HS-27A (cell line): ENCODE measurements around the gene GOT1.

Experiments
- DNase-seq: peaks from one replicate; pipeline ENCODE4 v3.0.0-alpha.2; 2012; ENCODE audit warnings: low read depth, missing footprints

The GOT1 gene

GRCh38 chr10:99358101-99358500 is 72.3 kb downstream of the GOT1 start:
- no peak for DNase-seq

DNA sequence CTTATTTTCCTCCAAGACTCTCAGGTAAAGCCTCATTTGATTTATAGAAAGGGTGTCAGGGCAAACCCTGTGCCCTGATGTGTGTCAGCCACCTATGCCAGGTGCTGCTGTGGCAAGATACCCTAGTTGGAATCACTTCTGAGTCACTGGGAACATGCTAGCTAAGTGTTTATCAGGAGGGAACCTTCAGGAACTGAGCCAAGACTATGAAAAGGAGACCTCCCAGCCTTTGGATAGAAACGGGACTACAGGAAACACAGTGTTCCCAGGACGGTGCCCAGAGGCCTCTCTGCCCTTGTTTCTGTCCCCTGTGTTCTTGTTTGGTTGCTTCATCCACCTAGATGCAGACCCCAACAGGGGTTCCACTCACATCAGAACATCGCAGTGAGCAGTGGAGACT is 72.7 kb downstream of the GOT1 start:
- no peak for DNase-seq

- DNase-seq, result no peak
Measured at GRCh38 chr10:99353182-99353581, 77.2 kb downstream of the GOT1 start.

DNA sequence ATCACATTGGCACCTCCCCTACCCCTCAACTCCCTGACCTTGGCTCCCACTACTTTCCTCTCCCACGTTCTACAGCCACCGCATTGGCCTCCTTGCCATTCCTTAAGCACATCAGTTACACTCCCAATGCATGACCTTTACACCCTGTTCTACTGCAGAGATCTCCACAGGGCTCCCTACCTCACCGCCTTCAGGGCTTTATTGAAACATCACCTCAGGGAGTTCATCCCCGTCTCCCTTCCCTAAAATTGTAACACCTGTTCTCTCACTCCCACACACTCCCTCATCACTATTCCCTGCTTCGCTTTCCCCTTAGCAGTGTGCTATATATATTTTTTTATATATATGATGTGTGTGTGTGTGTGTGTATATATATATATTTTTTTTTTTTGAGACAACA is 82.8 kb downstream of the GOT1 start:
- no peak for DNase-seq
